ENCODE data around the gene NSG1.

DNA sequence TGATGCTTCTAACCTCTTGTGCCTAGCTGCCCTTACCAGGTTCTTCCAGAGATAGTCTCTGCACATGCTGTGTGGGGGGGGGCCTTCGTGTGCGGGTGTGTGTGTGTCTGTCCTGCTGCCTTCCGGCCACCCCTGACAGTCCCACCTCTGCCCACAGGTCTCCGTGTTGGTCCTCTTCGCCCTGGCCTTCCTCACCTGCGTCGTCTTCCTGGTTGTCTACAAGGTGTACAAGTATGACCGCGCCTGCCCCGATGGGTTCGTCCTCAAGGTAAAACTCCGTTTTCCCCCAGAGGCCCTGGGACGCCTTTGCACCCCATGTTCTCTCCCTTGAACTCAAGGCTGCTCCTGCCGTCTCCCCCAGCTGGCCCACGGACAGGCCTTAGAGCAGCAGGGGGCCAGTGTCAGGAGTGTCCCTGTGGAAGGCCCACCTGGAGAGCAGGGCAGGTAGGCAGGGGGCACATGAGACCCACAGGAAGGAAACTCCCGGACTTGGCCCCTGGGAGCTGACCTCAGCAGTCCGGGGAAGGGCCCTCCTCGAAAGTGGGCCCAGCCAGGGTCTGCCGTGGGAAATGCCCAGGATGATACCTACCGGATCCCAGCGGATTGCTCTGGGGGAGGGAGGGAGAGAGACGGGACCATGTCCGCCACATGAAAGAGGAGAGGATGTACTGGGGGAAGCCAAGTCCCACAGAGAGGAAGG lies 22.7 kb downstream of the NSG1 start:
- TF ChIP-seq, protein P1, sequence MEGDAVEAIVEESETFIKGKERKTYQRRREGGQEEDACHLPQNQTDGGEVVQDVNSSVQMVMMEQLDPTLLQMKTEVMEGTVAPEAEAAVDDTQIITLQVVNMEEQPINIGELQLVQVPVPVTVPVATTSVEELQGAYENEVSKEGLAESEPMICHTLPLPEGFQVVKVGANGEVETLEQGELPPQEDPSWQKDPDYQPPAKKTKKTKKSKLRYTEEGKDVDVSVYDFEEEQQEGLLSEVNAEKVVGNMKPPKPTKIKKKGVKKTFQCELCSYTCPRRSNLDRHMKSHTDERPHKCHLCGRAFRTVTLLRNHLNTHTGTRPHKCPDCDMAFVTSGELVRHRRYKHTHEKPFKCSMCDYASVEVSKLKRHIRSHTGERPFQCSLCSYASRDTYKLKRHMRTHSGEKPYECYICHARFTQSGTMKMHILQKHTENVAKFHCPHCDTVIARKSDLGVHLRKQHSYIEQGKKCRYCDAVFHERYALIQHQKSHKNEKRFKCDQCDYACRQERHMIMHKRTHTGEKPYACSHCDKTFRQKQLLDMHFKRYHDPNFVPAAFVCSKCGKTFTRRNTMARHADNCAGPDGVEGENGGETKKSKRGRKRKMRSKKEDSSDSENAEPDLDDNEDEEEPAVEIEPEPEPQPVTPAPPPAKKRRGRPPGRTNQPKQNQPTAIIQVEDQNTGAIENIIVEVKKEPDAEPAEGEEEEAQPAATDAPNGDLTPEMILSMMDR (IDR thresholded peaks at IDR 0.05): no peak
- TF ChIP-seq POLR2A (IDR thresholded peaks at IDR 0.05) (no peak), EP300 (IDR thresholded peaks at IDR 0.05) (no peak)
